ENCODE results near the gene IDNK.
"Not testable (repeated sequence)": the region's sequence is repeated elsewhere in the genome, so short reads cannot be mapped to it uniquely, and the experiment has no call there.

Gene IDNK

DNA sequence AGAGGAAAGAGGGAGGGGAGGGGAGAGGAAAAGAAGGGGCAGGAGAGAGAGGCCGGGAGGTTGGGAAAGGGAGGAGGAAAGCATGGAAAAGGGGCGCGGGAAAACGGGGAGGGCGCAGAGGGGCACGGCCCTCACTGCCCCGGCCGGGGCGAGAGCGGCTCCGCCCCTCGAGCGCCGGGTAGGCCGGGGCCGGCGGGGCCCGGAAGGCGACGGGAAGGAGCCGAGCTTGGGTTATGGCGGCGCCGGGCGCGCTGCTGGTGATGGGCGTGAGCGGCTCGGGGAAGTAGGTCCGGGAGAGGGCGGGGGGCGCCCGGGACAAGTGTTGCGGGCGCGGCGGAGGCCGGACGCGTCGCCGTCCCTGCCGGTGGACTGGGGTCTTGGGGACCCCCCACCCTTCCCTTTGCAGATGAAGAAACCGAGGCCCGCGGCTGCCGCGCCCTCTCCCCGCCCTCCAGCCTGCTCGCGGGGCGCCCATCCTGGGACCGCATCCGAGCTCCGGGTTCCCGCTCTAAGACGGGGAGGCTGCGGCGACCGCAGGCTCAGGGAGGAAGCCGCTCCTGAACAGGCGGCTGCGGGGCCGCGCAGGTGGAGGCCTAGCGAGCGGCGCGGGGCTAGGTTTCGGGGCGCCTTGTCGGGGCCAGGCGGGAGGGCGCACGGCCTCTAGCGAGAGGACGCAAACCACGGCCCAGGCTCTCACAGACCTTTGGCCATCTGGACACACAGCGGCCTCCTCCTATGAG lies at the start of gene IDNK:
TSS of gene IDNK (plus strand) at position 205 of the 740 bp plus-strand sequence. CDS start at position 234, 29 bp downstream.
- in situ Hi-C loops (cut with HindIII; ENCODE audit: low pct_ligation_motif_present, low pct_unique_long_range_greater_than_20kb, low sequenced_read_pairs), result no loop called here
- DNase-seq, result peak; percentile 70

- no peak for DNase-seq
- in situ Hi-C loops (cut with HindIII; ENCODE audit: low pct_ligation_motif_present, low pct_unique_long_range_greater_than_20kb, low sequenced_read_pairs), result no loop called here
Measured at GRCh38 chr9:83574482-83574881, 48.5 kb upstream of the IDNK start.

- DNase-seq, result no peak
- in situ Hi-C loops (cut with HindIII; ENCODE audit: low pct_ligation_motif_present, low pct_unique_long_range_greater_than_20kb, low sequenced_read_pairs), result no loop called here
Measured at GRCh38 chr9:83582029-83582428, 40.9 kb upstream of the IDNK start.

GRCh38 chr9:83583151-83584014 lies 39.6 kb upstream of the IDNK start:
- in situ Hi-C loops (cut with HindIII; ENCODE audit: low pct_ligation_motif_present, low pct_unique_long_range_greater_than_20kb, low sequenced_read_pairs), result no loop called here
- peak; percentile 63 for DNase-seq

- in situ Hi-C loops (cut with HindIII; ENCODE audit: low pct_ligation_motif_present, low pct_unique_long_range_greater_than_20kb, low sequenced_read_pairs), result no loop called here
- DNase-seq, result no peak
Measured at GRCh38 chr9:83584995-83585394, 37.9 kb upstream of the IDNK start.

DNA sequence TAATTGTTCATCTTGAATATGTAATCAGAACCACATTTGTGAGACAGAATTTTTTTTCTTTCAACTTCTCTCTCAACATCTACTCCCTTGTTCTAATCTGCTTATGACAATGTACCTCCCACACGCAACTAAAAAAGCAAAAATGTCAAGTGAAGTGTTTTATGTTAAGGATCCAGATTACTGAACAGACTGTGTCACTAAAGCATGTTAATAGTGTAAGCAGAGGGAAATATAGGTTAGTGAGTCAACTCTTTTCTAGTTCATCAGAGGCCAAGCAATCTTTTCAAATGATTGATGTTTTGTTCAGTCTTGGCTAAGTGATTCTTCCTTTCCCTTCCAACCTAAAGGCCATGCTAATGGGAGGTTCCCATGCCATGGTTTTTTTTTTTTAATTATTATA lies 34.7 kb upstream of the IDNK start:
- DNase-seq, result no peak
- in situ Hi-C loops (cut with HindIII; ENCODE audit: low pct_ligation_motif_present, low pct_unique_long_range_greater_than_20kb, low sequenced_read_pairs), result no loop called here

GRCh38 chr9:83596899-83597504 lies 25.9 kb upstream of the IDNK start:
- in situ Hi-C loops (cut with HindIII; ENCODE audit: low pct_ligation_motif_present, low pct_unique_long_range_greater_than_20kb, low sequenced_read_pairs), result no loop called here
- peak; percentile 35 for DNase-seq

DNA sequence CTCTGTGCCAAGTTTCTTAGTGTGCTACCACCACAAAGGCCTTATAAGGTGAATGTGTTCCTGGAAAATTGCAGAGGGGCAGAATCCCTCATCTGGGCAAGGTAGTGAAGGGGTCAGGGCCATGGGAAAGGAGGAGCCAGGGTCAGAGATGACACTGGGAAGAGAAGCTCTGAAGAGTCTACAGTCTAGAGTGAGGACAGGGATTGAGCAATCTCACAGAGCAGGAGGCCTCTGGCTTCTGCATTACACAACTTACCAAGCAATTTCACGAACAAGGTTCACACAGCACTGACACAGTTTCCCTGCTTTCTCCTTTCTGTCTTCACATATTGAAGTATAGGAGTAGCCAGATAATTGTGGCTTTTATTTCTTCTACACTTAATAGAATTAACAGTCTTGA lies 24.5 kb upstream of the IDNK start:
- in situ Hi-C loops (cut with HindIII; ENCODE audit: low pct_ligation_motif_present, low pct_unique_long_range_greater_than_20kb, low sequenced_read_pairs), result no loop called here
- no peak for DNase-seq

DNA sequence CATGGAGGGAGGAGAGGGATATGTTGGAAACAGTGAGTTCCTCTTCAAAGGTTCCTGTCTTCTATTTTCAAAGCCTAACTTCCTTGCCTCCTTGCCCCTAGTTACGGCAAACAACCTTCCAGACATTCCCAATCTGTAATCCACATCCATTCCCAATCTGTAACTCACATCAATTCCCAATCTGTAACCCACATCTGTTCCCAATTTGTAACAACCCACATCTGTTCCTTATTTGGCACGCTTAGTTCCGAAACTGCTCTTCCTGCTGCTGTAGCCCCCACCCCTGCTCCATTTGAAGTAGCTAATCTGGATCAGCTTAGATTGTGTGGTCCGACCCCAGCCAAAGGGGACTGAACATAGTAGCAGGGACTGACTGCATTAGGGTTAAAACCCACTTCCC lies 23.9 kb upstream of the IDNK start:
- in situ Hi-C loops (cut with HindIII; ENCODE audit: low pct_ligation_motif_present, low pct_unique_long_range_greater_than_20kb, low sequenced_read_pairs), result no loop called here
- DNase-seq, result no peak

DNA sequence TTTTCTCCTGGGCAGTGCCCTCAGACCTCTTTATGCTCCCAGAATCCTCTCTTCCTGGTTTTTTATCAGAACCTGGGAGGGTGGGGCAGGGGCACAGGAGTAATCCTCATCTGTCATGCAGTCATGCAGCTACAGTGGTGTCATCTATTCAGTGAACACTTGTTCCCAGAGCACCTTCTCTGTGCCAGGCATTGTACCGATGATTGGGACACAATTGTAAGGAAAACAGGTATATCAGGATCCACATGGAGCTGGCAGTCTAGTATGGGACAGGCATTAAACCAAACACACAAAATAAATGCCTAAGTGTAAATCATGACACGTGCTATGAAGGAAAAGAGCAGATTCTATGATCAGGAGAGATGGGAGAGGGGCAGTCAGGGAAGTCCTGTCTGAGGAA lies 21.5 kb upstream of the IDNK start:
- no peak for DNase-seq
- in situ Hi-C loops (cut with HindIII; ENCODE audit: low pct_ligation_motif_present, low pct_unique_long_range_greater_than_20kb, low sequenced_read_pairs), result no loop called here

GRCh38 chr9:83607620-83608019 lies 15.3 kb upstream of the IDNK start:
- in situ Hi-C loops (cut with HindIII; ENCODE audit: low pct_ligation_motif_present, low pct_unique_long_range_greater_than_20kb, low sequenced_read_pairs); DNase-seq: not testable (repeated sequence)

DNA sequence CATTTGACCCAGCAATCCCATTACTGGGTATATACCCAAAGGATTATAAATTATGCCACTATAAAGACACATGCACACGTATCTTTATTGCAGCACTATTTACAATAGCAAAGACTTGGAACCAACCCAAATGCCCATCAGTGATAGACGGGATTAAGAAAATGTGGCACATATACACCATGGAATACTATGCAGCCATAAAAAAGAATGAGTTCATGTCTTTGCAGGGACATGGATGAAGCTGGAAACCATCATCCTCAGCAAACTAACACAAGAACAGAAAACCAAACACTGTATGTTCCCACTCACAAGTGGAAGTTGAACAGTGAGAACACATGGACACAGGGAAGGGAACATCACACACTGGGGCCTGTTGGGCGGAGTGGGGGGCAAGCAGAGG lies 9.6 kb upstream of the IDNK start:
- DNase-seq; in situ Hi-C loops (cut with HindIII; ENCODE audit: low pct_ligation_motif_present, low pct_unique_long_range_greater_than_20kb, low sequenced_read_pairs): not testable (repeated sequence)

DNA sequence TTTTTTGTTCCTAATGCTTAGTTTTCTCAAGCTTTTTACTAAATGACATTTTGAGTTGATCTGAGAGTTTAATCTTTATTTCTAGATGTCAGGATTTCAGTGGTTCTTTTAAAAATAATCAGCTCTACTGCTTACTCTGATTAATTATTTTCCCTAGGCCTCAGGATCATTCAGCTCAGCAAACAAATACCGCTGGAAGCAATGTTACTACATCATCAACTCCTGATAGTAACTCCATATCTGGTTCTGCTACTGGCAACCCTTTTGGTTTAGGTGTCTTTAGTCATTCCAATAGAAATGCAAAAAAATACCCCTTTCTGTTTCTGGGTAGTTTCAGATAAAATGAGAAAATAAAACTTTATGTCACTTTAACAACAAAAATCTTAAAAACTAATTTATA lies 5.6 kb upstream of the IDNK start:
- in situ Hi-C loops (cut with HindIII; ENCODE audit: low pct_ligation_motif_present, low pct_unique_long_range_greater_than_20kb, low sequenced_read_pairs), result no loop called here
- no peak for DNase-seq

DNA sequence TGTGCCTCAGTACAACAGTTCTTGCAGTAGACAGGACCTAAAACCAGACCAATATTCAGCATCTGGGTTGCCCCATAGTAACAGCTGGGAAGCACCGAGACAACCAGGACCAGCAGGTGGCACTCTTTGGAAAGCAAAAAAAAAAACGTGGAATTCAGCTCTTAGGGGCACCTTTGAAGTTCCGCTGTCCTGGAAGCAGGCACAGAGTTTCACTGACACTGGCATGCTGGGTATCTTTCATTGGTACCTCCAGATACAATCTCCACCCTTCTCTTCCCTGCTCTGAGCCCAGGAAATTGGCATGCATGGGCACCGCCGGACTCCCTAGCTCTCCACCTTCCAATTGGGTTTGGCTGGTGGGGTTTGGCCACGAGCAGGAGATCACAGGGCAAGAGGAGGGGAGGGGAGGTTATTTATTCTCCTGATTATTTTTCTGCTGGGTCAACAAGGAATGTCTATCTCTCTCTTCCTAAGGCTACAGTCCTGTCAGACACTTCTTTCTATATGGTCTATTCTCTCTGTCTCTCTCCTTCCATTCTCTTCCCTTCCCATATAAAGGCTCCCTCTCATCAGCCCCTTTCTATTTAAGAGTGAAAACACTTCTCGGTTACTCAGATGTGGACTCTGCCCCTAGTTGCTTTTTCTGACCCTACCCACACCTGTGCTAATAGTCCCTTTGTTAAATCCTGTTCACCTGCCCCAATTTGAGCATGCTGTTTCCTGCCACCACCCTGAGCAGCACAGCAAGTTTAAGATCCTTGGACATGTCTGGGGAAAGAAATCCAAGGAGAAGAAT lies 1.9 kb upstream of the IDNK start:
- DNase-seq, result peak; percentile 57
- in situ Hi-C loops (cut with HindIII; ENCODE audit: low pct_ligation_motif_present, low pct_unique_long_range_greater_than_20kb, low sequenced_read_pairs), result no loop called here

DNA sequence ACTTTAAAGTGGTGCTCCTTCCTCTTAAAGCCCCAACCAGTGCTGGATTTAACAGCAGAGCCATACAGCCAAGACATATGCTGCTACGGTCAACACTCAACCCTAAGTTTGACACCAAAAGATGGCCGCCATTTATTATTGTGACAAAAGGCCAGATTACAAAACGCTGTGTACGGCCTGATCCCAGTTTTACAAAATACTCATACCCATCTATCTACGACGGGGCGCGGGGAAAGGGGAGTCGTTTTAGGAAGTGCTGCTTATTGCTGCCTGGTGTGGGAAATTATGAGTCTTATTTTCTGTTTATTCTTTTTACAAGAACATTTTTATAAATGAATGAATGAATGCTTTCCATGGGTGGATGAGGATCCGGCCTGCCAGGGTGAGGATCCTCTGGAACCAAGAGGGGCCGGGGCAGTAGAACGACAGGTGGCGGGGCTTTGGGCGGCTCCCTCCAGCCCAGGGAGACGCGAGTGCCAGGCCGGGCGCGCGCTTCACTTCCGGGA lies 457 bp upstream of the IDNK start:
- in situ Hi-C loops (cut with HindIII; ENCODE audit: low pct_ligation_motif_present, low pct_unique_long_range_greater_than_20kb, low sequenced_read_pairs), result no loop called here
- DNase-seq, result no peak

DNA sequence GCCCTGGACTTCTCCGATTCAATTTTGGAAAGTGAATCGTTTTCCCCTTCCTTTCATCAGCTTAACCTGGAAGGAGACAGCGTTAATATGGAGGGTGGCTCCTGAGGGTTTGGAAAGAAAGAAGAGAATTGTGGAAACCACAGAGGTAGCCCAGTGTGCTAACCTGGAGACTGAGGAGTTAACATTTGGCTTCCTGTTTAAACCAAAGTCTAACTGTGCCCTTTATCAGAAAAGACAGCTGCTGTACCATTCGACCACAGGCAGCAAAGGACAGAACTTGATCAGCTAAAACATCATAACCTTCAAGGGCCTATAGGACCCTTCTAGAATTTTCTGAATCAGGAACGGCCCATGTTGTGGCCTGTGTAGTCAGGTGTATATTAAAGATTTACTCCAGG lies 735 bp downstream of the IDNK start:
- in situ Hi-C loops (cut with HindIII; ENCODE audit: low pct_ligation_motif_present, low pct_unique_long_range_greater_than_20kb, low sequenced_read_pairs), result no loop called here
- DNase-seq, result no peak

- no peak for DNase-seq
- in situ Hi-C loops (cut with HindIII; ENCODE audit: low pct_ligation_motif_present, low pct_unique_long_range_greater_than_20kb, low sequenced_read_pairs), result no loop called here
Measured at GRCh38 chr9:83625178-83625577, 2.2 kb downstream of the IDNK start.

- DNase-seq, result no peak
- in situ Hi-C loops (cut with HindIII; ENCODE audit: low pct_ligation_motif_present, low pct_unique_long_range_greater_than_20kb, low sequenced_read_pairs), result no loop called here
Measured at GRCh38 chr9:83628540-83628939, 5.6 kb downstream of the IDNK start.
